ENCODE results near the gene ASPSCR1. TPM values are rescaled to one million over a fixed set of nuclear protein-coding genes. Genes with fewer than 3 reads are reported as not detected.

ASPSCR1 gene
- total RNA-seq, 1 donor from 2014 or later: 25.6 TPM

DNA sequence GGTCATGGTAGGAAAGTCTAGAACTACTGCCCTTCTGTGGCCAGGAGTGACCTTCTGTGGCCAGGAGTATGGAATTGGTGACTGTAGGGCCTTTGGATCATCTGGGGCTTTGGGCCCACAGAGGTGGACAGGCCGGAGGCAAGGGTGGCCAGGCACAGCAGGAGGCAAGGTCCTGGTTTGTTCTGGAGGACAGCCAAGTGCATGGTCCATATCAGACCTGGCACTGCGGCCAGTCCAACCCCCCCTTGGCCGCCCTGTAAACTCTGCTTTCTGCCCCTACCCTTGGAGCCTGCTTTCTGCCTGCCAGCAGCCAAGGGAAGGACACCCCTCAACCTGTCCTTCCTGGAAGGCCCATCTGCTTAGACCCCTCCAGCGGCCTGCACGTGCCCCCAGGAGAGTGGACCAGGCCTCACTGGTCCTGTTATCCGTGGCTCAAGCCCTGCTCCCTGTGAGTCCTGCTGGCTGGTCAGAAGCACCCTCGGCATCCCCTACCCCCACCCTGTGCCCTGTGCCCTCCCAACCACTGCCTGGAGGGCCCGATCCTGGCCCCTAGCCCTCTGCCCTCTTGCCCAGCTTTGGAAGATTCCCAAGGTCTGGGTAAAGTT lies 62.4 kb downstream of the ASPSCR1 start:
- Mint-ChIP-seq H3K4me3 (ENCODE audit: unreplicated experiment) (no peak overlapping the region), H3K4me1 (ENCODE audit: unreplicated experiment) (peaks cover 11% of the 10 kb centered on the region), H3K27me3 (ENCODE audit: unreplicated experiment) (peaks cover 18% of the 10 kb centered on the region), H3K36me3 (ENCODE audit: low read depth, unreplicated experiment) (peaks cover 6% of the 10 kb centered on the region), H3K27ac (ENCODE audit: unreplicated experiment) (no peak overlapping the region), H3K9me3 (ENCODE audit: unreplicated experiment) (no peaks in the 10 kb centered on the region)
- DNase-seq (ENCODE audit: low spot score): no peak
- no peak for TF ChIP-seq CTCF (IDR thresholded peaks at IDR 0.05; ENCODE audit: unreplicated experiment)

DNA sequence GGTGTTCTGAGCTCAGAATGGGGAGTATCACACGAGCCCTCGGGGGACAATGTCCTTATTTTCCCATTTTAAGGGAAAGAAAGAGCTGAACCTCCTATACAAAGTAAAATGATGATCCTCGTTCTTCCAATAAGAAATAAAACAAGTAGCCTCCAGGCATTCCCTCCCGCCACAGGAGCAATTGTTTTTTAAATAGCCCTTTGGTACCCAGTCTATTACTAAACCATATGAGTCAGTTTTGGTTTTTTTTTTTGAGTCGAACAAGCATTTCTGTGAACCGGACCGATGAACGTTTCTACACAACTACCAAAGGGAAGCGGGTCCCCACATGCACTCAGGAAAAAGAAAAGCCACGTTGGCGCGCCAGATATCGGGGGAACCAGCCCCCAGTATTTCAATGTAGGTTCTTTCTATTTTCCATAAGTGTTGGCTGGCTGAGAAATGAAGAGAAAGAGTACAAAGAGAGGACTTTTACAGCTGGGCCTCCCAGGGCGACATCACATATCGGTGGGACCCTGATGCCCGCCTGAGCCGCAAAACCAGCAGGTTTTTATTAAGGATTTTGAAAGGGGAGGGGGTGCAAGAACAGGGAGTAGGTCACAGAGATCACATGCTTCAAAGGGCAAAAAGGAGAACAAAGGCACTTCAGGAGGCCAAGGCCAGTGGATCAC lies 63.9 kb downstream of the ASPSCR1 start:
- H3K27ac Mint-ChIP-seq (ENCODE audit: unreplicated experiment): no peak overlapping the region
- TF ChIP-seq CTCF (IDR thresholded peaks at IDR 0.05; ENCODE audit: unreplicated experiment): no peak
- H3K9me3 Mint-ChIP-seq (ENCODE audit: unreplicated experiment): no peaks in the 10 kb centered on the region
- DNase-seq (ENCODE audit: low spot score): no peak
- H3K27me3 Mint-ChIP-seq (ENCODE audit: unreplicated experiment): peaks cover 12% of the 10 kb centered on the region
- no peaks in the 10 kb centered on the region for H3K36me3 Mint-ChIP-seq (ENCODE audit: low read depth, unreplicated experiment)
- peak overlapping the region; percentile 1 for H3K4me3 Mint-ChIP-seq (ENCODE audit: unreplicated experiment)
- H3K4me1 Mint-ChIP-seq (ENCODE audit: unreplicated experiment): peaks cover 6% of the 10 kb centered on the region

DNA sequence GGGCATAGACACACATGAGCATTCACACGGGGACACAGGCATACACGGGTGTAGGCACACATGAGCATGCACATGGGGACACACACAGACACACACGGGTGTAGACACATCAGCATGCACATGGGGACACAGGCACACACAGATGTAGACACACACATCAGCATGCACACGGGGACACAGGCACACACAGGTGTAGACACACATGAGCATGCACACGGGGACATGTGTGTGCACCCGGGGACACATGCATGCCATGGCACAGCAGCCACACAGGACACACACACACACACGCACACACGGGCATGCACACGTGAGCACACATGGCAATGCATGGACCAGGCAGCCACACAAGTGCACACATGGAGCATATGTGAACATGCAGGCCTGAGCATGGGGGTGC lies 65.2 kb downstream of the ASPSCR1 start:
- no peak for TF ChIP-seq CTCF (IDR thresholded peaks at IDR 0.05; ENCODE audit: unreplicated experiment)
- Mint-ChIP-seq H3K4me3 (ENCODE audit: unreplicated experiment) (no peak overlapping the region), H3K4me1 (ENCODE audit: unreplicated experiment) (peaks cover 6% of the 10 kb centered on the region), H3K9me3 (ENCODE audit: unreplicated experiment) (no peaks in the 10 kb centered on the region), H3K27ac (ENCODE audit: unreplicated experiment) (no peak overlapping the region), H3K27me3 (ENCODE audit: unreplicated experiment) (peaks cover 12% of the 10 kb centered on the region), H3K36me3 (ENCODE audit: low read depth, unreplicated experiment) (peaks cover 6% of the 10 kb centered on the region)
- no peak for DNase-seq (ENCODE audit: low spot score)

- H3K27ac Mint-ChIP-seq (ENCODE audit: unreplicated experiment): no peak overlapping the region
These were observed 66.1 kb downstream of the ASPSCR1 start for GRCh38 chr17:82043507-82043906.

More at GRCh38 chr17:82043507-82043906, 66.1 kb downstream of the ASPSCR1 start:
- peaks cover 8% of the 10 kb centered on the region for H3K36me3 Mint-ChIP-seq (ENCODE audit: low read depth, unreplicated experiment)
- TF ChIP-seq CTCF (IDR thresholded peaks at IDR 0.05; ENCODE audit: unreplicated experiment): no peak
- no peak overlapping the region for H3K4me3 Mint-ChIP-seq (ENCODE audit: unreplicated experiment)
- H3K4me1 Mint-ChIP-seq (ENCODE audit: unreplicated experiment): no peaks in the 10 kb centered on the region
- H3K27me3 Mint-ChIP-seq (ENCODE audit: unreplicated experiment): peaks cover 12% of the 10 kb centered on the region
- no peaks in the 10 kb centered on the region for H3K9me3 Mint-ChIP-seq (ENCODE audit: unreplicated experiment)
- no peak for DNase-seq (ENCODE audit: low spot score)

Measured in endothelial cell (in vitro differentiated cells).